GM19328 (cell line): ENCODE data around the gene TMEM182.

Experiments used
- ATAC-seq: cut with Tn5 transposase; IDR thresholded peaks from one replicate; pipeline ENCODE4 v1.9.1; 2021; ENCODE audit warnings: mild to moderate bottlenecking, moderate library complexity; ENCODE audit not compliant: unreplicated experiment

The TMEM182 gene

DNA sequence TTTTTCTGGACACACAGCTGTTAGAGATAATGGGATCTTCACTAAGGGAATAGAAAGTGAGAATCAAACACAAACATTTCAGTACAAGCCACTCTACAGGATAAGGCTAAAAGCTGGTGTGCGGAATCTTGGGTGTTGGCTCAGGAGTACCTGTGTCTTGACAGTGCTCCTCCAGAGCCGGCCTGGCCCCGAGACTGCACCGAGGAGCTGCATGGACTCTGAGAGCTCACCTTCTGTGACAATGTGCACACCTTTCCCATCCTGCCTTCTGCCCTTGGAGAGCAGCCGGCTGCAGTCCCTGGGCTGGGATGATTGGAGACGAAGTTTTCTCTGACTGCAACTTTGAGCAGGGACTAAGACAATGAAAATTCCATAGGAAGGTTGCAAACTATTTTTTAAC lies 89.1 kb downstream of the TMEM182 start:
- no peak for ATAC-seq

DNA sequence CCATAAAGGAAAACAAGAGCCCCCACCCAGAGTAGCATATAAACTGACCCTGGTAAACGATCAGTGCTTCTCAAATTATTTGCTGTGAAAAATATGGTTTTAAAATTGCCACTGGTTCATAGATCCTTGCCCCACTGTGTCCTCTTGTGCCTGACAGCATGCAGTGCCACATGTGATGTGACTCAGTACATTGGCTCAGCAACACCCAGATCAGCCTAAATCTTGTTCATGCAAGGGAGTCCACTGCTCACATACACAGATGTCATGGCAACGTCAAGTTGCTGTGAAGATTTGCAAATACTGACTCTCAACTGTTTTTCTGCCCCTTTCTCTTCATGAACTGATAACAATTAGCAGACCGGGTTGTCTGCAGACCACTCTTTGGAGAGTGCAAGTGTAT lies 91.0 kb downstream of the TMEM182 start:
- no peak for ATAC-seq
